ENCODE data around the gene SPN.

SPN gene

DNA sequence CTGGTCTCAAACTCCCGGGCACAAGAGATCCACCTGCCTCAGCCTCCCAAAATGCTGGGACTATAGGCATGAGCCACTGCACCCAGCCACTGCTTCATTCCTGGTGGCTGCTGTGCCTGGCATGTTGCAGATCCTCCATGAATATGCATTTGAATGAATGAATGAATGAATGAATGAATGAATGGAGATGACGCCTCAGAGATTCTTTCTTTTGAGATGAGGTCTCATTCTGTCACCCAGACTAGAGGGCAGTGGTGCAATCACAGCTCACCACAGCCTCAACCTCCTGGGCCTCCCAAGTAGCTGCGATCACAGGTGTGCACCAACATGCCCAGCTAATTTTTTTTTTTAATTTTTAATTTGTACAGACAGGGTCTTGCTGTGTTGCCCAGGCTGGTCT is 5.2 kb downstream of the SPN start:
- no peak for DNase-seq (ENCODE audit: low read depth)
- no peak for TF ChIP-seq CTCF (IDR thresholded peaks at IDR 0.05; ENCODE audit: low read depth, low read length, missing control alignments)
- no peak overlapping the region for H3K4me3 ChIP-seq (ENCODE audit: low read depth, low read length)

DNA sequence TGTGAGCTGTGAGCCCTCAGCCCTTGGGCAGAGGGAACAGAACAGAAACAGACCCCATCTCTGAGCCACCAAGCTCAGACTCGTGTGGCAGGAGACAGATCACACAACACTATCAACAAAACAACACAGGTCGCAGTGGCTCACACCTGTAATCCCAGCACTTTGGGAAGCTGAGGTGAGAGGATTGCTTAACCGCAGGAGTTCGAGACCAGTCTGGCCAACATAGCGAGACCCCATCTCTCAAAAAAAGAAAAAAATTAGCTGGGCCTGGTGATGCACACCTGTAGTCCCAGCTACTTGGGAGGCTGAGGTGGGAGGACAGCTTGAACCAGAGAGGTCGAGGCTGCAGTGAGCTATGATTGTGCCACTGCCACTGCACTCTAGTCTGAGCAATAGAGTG is 10.5 kb downstream of the SPN start:
- no peak overlapping the region for H3K4me3 ChIP-seq (ENCODE audit: low read depth, low read length)
- TF ChIP-seq CTCF (IDR thresholded peaks at IDR 0.05; ENCODE audit: low read depth, low read length, missing control alignments) = no peak
- DNase-seq (ENCODE audit: low read depth) = no peak

DNA sequence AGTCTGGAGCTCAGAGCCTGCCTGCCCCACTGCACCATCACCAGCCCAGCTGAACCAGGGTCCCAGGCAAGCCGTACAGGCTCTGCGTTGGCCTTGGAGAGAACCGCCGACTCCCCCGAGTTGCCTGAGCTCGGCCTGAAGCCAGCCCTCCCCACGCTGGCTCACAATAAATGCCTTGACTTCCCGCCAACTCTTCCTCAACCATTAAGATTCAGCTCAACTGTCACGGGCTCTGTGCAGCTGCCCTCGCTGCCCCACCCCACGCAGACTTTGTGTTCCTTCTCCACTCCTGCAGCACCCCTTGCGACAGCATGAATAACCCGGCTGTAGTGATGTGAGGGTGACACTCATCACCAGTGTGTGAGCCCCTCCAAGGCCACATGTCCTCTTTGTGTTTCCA is 11.1 kb downstream of the SPN start:
- no peak overlapping the region for H3K4me3 ChIP-seq (ENCODE audit: low read depth, low read length)
- DNase-seq (ENCODE audit: low read depth) = no peak

GRCh38 chr16:29675811-29676643 is 13.0 kb downstream of the SPN start:
- H3K4me3 ChIP-seq (ENCODE audit: low read depth, low read length) = no peak overlapping the region
- no peak for DNase-seq (ENCODE audit: low read depth)
- TF ChIP-seq CTCF (IDR thresholded peaks at IDR 0.05; ENCODE audit: low read depth, low read length, missing control alignments) = no peak

More for the DNA sequence above, 11.1 kb downstream of the SPN start:
- no peak for TF ChIP-seq CTCF (IDR thresholded peaks at IDR 0.05; ENCODE audit: low read depth, low read length, missing control alignments)

GRCh38 chr16:29676989-29677785 is 14.1 kb downstream of the SPN start:
- DNase-seq (ENCODE audit: low read depth) = no peak
- no peak for TF ChIP-seq CTCF (IDR thresholded peaks at IDR 0.05; ENCODE audit: low read depth, low read length, missing control alignments)
- no peak overlapping the region for H3K4me3 ChIP-seq (ENCODE audit: low read depth, low read length)

GRCh38 chr16:29678691-29679267 is 15.7 kb downstream of the SPN start, which contains the start of gene QPRT:
QPRT (plus strand) TSS chr16:29679180; CDS start chr16:29679198, 18 bp downstream.
- H3K4me3 ChIP-seq (ENCODE audit: low read depth, low read length) = peak within 1 kb of the TSS; percentile 67
- no peak for DNase-seq (ENCODE audit: low read depth)
- TF ChIP-seq CTCF (IDR thresholded peaks at IDR 0.05; ENCODE audit: low read depth, low read length, missing control alignments) = no peak

All from GM12864 (cell line).